CD4-positive, alpha-beta T cell treated with Interleukin-17A for 1 hour (primary cell): ENCODE measurements around the gene HSPA9.

ENCODE experiments used
- DNase-seq: peaks from one replicate; pipeline ENCODE4 v3.0.0-alpha.2; 2020

HSPA9 gene

GRCh38 chr5:138575194-138576015, at the start of gene HSPA9:
TSS of gene HSPA9 (minus strand) at chr5:138575401. CDS start at chr5:138575318, 83 bp downstream.
- DNase-seq = peak; percentile 99

GRCh38 chr5:138623053-138623452, 47.9 kb upstream of the HSPA9 start:
- DNase-seq = no peak

- DNase-seq = no peak
Observed at GRCh38 chr5:138622051-138622450, 46.9 kb upstream of the HSPA9 start.

GRCh38 chr5:138620663-138621224, 45.5 kb upstream of the HSPA9 start:
- DNase-seq = no peak

GRCh38 chr5:138616508-138616907, 41.3 kb upstream of the HSPA9 start:
- DNase-seq = no peak

GRCh38 chr5:138615461-138615860, 40.3 kb upstream of the HSPA9 start:
- no peak for DNase-seq

GRCh38 chr5:138611678-138612218, 36.5 kb upstream of the HSPA9 start:
- no peak for DNase-seq

GRCh38 chr5:138610918-138611677, 35.9 kb upstream of the HSPA9 start:
- no peak for DNase-seq

- DNase-seq = no peak
Observed at GRCh38 chr5:138610415-138610917, 35.3 kb upstream of the HSPA9 start.

GRCh38 chr5:138606378-138607064, 31.3 kb upstream of the HSPA9 start:
- no peak for DNase-seq

- DNase-seq = no peak
Observed at GRCh38 chr5:138605254-138605972, 30.2 kb upstream of the HSPA9 start.

GRCh38 chr5:138604176-138604785, 29.1 kb upstream of the HSPA9 start:
- DNase-seq = no peak

GRCh38 chr5:138603249-138603920, 28.2 kb upstream of the HSPA9 start:
- DNase-seq = no peak

- no peak for DNase-seq
Observed at GRCh38 chr5:138602371-138603000, 27.3 kb upstream of the HSPA9 start.

- DNase-seq = no peak
Observed at GRCh38 chr5:138601444-138601843, 26.2 kb upstream of the HSPA9 start.

GRCh38 chr5:138600446-138600845, 25.2 kb upstream of the HSPA9 start:
- no peak for DNase-seq

- DNase-seq = no peak
Observed at GRCh38 chr5:138597661-138598400, 22.6 kb upstream of the HSPA9 start.

- no peak for DNase-seq
Observed at GRCh38 chr5:138596105-138596881, 21.1 kb upstream of the HSPA9 start.
